Stimulated activated CD4-positive, alpha-beta T cell treated with anti-CD3 and anti-CD28 coated beads, Interleukin-4, amount 100 ng/mL, for 48 hours (primary cell): ENCODE measurements around the gene MTX3.
A peak's percentile ranks its signal among the peaks of the same experiment; 100 is the strongest.

Source experiments
- DNase-seq, 2 donors: peaks; one replicate each; pipeline ENCODE4 v3.0.0-alpha.2; 2020; ENCODE audit warnings: low read depth in 2 of 2

The MTX3 gene

GRCh38 chr5:79983618-79984017 lies 7.4 kb downstream of the MTX3 start:
- no peak for DNase-seq

GRCh38 chr5:79982136-79982535 lies 8.9 kb downstream of the MTX3 start:
- no peak for DNase-seq

- DNase-seq, result no peak
Observed at GRCh38 chr5:79976759-79977515, 14.1 kb downstream of the MTX3 start.

GRCh38 chr5:79975422-79975821 lies 15.6 kb downstream of the MTX3 start:
- no peak for DNase-seq

GRCh38 chr5:79974886-79975285 lies 16.2 kb downstream of the MTX3 start:
- no peak for DNase-seq

GRCh38 chr5:79973996-79974395 lies 17.1 kb downstream of the MTX3 start:
- no peak for DNase-seq

GRCh38 chr5:79973511-79973910 lies 17.6 kb downstream of the MTX3 start:
- DNase-seq, result no peak

GRCh38 chr5:79971156-79971555 lies 19.9 kb downstream of the MTX3 start:
- DNase-seq, result no peak

GRCh38 chr5:79966448-79966847 lies 24.6 kb downstream of the MTX3 start:
- DNase-seq, result no peak

GRCh38 chr5:79964136-79964535 lies 26.9 kb downstream of the MTX3 start:
- DNase-seq, result no peak

- no peak for DNase-seq
Observed at GRCh38 chr5:79963261-79964061, 27.6 kb downstream of the MTX3 start.

- DNase-seq, result peak; percentile 28 to 57
Observed at GRCh38 chr5:79962575-79963222, 28.4 kb downstream of the MTX3 start.

GRCh38 chr5:79961716-79962574 lies 29.1 kb downstream of the MTX3 start:
- no peak for DNase-seq

GRCh38 chr5:79959407-79959806 lies 31.7 kb downstream of the MTX3 start:
- no peak for DNase-seq

- DNase-seq, result no peak
Observed at GRCh38 chr5:79955941-79956670, 35.0 kb downstream of the MTX3 start.

- DNase-seq, result no peak
Observed at GRCh38 chr5:79955356-79955895, 35.6 kb downstream of the MTX3 start.

GRCh38 chr5:79954620-79955019 lies 36.4 kb downstream of the MTX3 start:
- no peak for DNase-seq

- DNase-seq, result no peak
Observed at GRCh38 chr5:79947567-79947966, 43.5 kb downstream of the MTX3 start.

GRCh38 chr5:79938468-79938867 lies 52.6 kb downstream of the MTX3 start:
- DNase-seq, result no peak

- no peak for DNase-seq
Observed at GRCh38 chr5:79936646-79937216, 54.3 kb downstream of the MTX3 start.
